A549 (cell line): ENCODE measurements around the gene ARL4A. TPM values are rescaled to one million over a fixed set of nuclear protein-coding genes. Genes with fewer than 3 reads are reported as not detected.
A peak's percentile ranks its signal among the peaks of the same experiment; 100 is the strongest.

Experiments used
- ATAC-seq, 2 experiments: fragments of 200-7000 bp in 1 of 2; fragments of >200 bp in 1 of 2; cut with Nextera tagmentation in 1 of 2; cut with Tn5 transposase in 1 of 2; 3 replicates each; pipeline versions ENCODE4 v1.8.0 to v1.9.1; 2018 to 2020; ENCODE audit warnings: mild to moderate bottlenecking in 1 of 2, moderate library complexity in 1 of 2
- CTCF ChIA-PET: fragments of 300-600 bp; sonication (Branson Sonifier 250); formaldehyde crosslinking; extraction: SDS; loops from one replicate; lab custom pipeline; 2021; ENCODE audit warnings: antibody characterized with exemption, inconsistent platforms; lab: Yijun Ruan, JAX
- POLR2A ChIA-PET: fragments of 350-600 bp; formaldehyde crosslinking; extraction: SDS; loops from one replicate; lab custom pipeline; 2021; ENCODE audit warnings: antibody characterized with exemption, inconsistent platforms; lab: Yijun Ruan, JAX
- DNase-seq, 2 experiments: peaks; one replicate each; pipeline versions ENCODE4 v3.0.0 to v3.0.0-alpha.2; 2011 to 2016; ENCODE audit warnings: low read depth in 1 of 2, low spot score in 1 of 2
- FAIRE-seq: peaks from 2 replicates; lab custom pipeline; 2011; peaks lifted over from hg19 to GRCh38; lab: Jason Lieb, UNC
- H3K27ac ChIP-seq, 2 experiments: fragments of >200 bp; sonication (Bioruptor Twin); formaldehyde crosslinking; 3 replicates each; pipeline ENCODE4 v1.5.1; 2016 to 2017
- H3K4me1 ChIP-seq: fragments of >200 bp; sonication (Bioruptor Twin); formaldehyde crosslinking; 3 replicates; pipeline ENCODE4 v1.6.1; 2016
- H3K4me2 ChIP-seq: fragments of >200 bp; sonication (Bioruptor Twin); formaldehyde crosslinking; 3 replicates; pipeline ENCODE4 v1.6.1; 2016
- H3K4me3 ChIP-seq: fragments of >200 bp; sonication (Bioruptor Twin); formaldehyde crosslinking; 3 replicates; pipeline ENCODE4 v1.5.1; 2016
- H3K9me3 ChIP-seq: fragments of >200 bp; sonication (Bioruptor Twin); formaldehyde crosslinking; 3 replicates; pipeline ENCODE4 v1.6.1; 2016
- BHLHE40 ChIP-seq: IDR thresholded peaks from 2 replicates; pipeline ENCODE4 v1.6.1; 2012; ENCODE audit warnings: low read depth, low read length, inconsistent platforms
- CBX8 ChIP-seq: fragments of 200-600 bp; sonication (generic); IDR thresholded peaks from 2 replicates; pipeline ENCODE4 v1.6.1; 2016
- CHD2 ChIP-seq: fragments of 150-350 bp; IDR thresholded peaks from 2 replicates; pipeline ENCODE4 v1.6.1; 2014; ENCODE audit warnings: low read length; ENCODE audit not compliant: partially characterized antibody
- EHF ChIP-seq: fragments of 250-450 bp; sonication (Bioruptor Pico); IDR thresholded peaks from 2 replicates; pipeline ENCODE4 v1.5.0; 2020; ENCODE audit warnings: mild to moderate bottlenecking
- FOSB ChIP-seq: fragments of 250-450 bp; sonication (Bioruptor Pico); IDR thresholded peaks from 2 replicates; pipeline ENCODE4 v1.5.0; 2020; ENCODE audit warnings: mild to moderate bottlenecking, moderate library complexity
- FOSL2 ChIP-seq, 2 experiments: fragments of 450-650 bp in 1 of 2; fragments of >200 bp in 1 of 2; sonication (Bioruptor Twin) in 1 of 2; formaldehyde crosslinking; IDR thresholded peaks; 2 replicates each; pipeline versions ENCODE4 v1.5.0 to v1.6.1; 2016 to 2020; ENCODE audit warnings: mild to moderate bottlenecking in 1 of 2, moderate library complexity in 1 of 2
- FOXS1 ChIP-seq: fragments of 250-450 bp; sonication (Bioruptor Pico); IDR thresholded peaks from 2 replicates; pipeline ENCODE4 v1.5.0; 2020; ENCODE audit warnings: mild to moderate bottlenecking, moderate library complexity
- HEYL ChIP-seq: fragments of 250-450 bp; sonication (Bioruptor Pico); IDR thresholded peaks from 2 replicates; pipeline ENCODE4 v1.8.0; 2021; ENCODE audit warnings: mild to moderate bottlenecking, moderate library complexity
- HOXA7 ChIP-seq: fragments of 250-450 bp; sonication (Bioruptor Pico); IDR thresholded peaks from 2 replicates; pipeline ENCODE4 v1.5.0; 2020; ENCODE audit warnings: mild to moderate bottlenecking, moderate library complexity
- HOXB13 ChIP-seq: fragments of 250-450 bp; sonication (Bioruptor Pico); IDR thresholded peaks from 2 replicates; pipeline ENCODE4 v1.5.0; 2020; ENCODE audit warnings: low read depth, mild to moderate bottlenecking, moderate library complexity
- JUNB ChIP-seq: fragments of >200 bp; sonication (Bioruptor Twin); formaldehyde crosslinking; IDR thresholded peaks from 2 replicates; pipeline ENCODE4 v1.6.1; 2016
- KDM5A ChIP-seq: fragments of 200-600 bp; sonication (generic); IDR thresholded peaks from 2 replicates; pipeline ENCODE4 v1.6.1; 2016; ENCODE audit warnings: antibody characterized with exemption, mild to moderate bottlenecking
- MAFK ChIP-seq: fragments of 450-650 bp; IDR thresholded peaks from 2 replicates; pipeline ENCODE4 v1.6.1; 2014; ENCODE audit not compliant: partially characterized antibody
- MAZ ChIP-seq: fragments of 150-350 bp; IDR thresholded peaks from 2 replicates; pipeline ENCODE4 v1.6.1; 2014; ENCODE audit warnings: antibody characterized with exemption, low read depth, low read length, borderline replicate concordance
- MYC ChIP-seq: IDR thresholded peaks from 2 replicates; pipeline ENCODE4 v1.6.1; 2012; ENCODE audit warnings: mild to moderate bottlenecking, inconsistent platforms, low read length, improper control_type of control experiment, borderline replicate concordance
- NFE2L2 ChIP-seq: fragments of 150-350 bp; conservative IDR thresholded peaks from 2 replicates; pipeline ENCODE4 v1.6.1; 2014; ENCODE audit warnings: low read length
- PBX3 ChIP-seq: IDR thresholded peaks from 2 replicates; pipeline ENCODE4 v1.6.1; 2012
- POLR2A ChIP-seq: IDR thresholded peaks from 2 replicates; pipeline ENCODE4 v1.6.1; 2012; ENCODE audit warnings: mild to moderate bottlenecking, low read length
- RARB ChIP-seq: fragments of 250-450 bp; sonication (Bioruptor Pico); IDR thresholded peaks from 2 replicates; pipeline ENCODE4 v1.8.0; 2021; ENCODE audit warnings: mild to moderate bottlenecking, moderate library complexity
- RFX5 ChIP-seq: fragments of 450-650 bp; IDR thresholded peaks from 2 replicates; pipeline ENCODE4 v1.7.1; 2014; ENCODE audit warnings: antibody characterized with exemption, mild to moderate bottlenecking, moderate library complexity
- RNF2 ChIP-seq: fragments of 200-600 bp; sonication (generic); IDR thresholded peaks from 2 replicates; pipeline ENCODE4 v1.6.1; 2016; ENCODE audit warnings: low read depth, mild to moderate bottlenecking, antibody characterized with exemption, moderate library complexity, borderline replicate concordance
- TFCP2L1 ChIP-seq: fragments of 250-450 bp; sonication (Bioruptor Pico); IDR thresholded peaks from 2 replicates; pipeline ENCODE4 v1.5.0; 2021; ENCODE audit warnings: mild to moderate bottlenecking
- ZC3H11A ChIP-seq: fragments of 450-650 bp; IDR thresholded peaks from 2 replicates; pipeline ENCODE4 v1.6.1; 2014; ENCODE audit warnings: antibody characterized with exemption, mild to moderate bottlenecking
- ZSCAN20 ChIP-seq: fragments of 250-450 bp; sonication (Bioruptor Pico); IDR thresholded peaks from 2 replicates; pipeline ENCODE4 v1.8.0; 2022; ENCODE audit warnings: mild to moderate bottlenecking, moderate library complexity
- WGBS: methylation state at CpG from one replicate; pipeline ENCODE4 v1.1.6; 2017; ENCODE audit errors: missing lambda C conversion rate; 5-methylcytosine and 5-hydroxymethylcytosine counted together
- polyA plus RNA-seq, 4 experiments: library from polyadenylated mRNA; depleted of rRNA in 3 of 4; stranded (reverse); fragments of >200 nt; fragmentation: RNase III in 1 of 4; extraction: RNeasy Plus Mini Kit Qiagen cat#74134 plus additional on column Dnase treatment in 1 of 4; gene quantifications; 2 replicates in 3 of 4; 3 replicates in 1 of 4; pipeline ENCODE4 v1.2.3, GENCODE V29; 2011 to 2017
- TF ChIP-seq, protein P1 (sequence below): fragments of >200 bp; sonication (Bioruptor Twin); formaldehyde crosslinking; IDR thresholded peaks from 2 replicates; pipeline ENCODE4 v1.6.1; 2016
- TF ChIP-seq, protein P2 (sequence below): fragments of 250-450 bp; sonication (Bioruptor Pico); IDR thresholded peaks from 2 replicates; pipeline ENCODE4 v1.5.0; 2020; ENCODE audit warnings: low read depth, mild to moderate bottlenecking, moderate library complexity
- TF ChIP-seq, protein P3 (sequence below): fragments of 250-450 bp; sonication (Bioruptor Pico); IDR thresholded peaks from 2 replicates; pipeline ENCODE4 v1.5.0; 2021; ENCODE audit warnings: mild to moderate bottlenecking, moderate library complexity, borderline replicate concordance
- TF ChIP-seq, protein P4 (sequence below): IDR thresholded peaks from 2 replicates; pipeline ENCODE4 v1.6.1; 2012
- TF ChIP-seq, protein P5 (sequence below): fragments of 200-600 bp; sonication (generic); IDR thresholded peaks from 2 replicates; pipeline ENCODE4 v1.6.1; 2016; ENCODE audit warnings: antibody characterized with exemption, mild to moderate bottlenecking, moderate library complexity

Gene ARL4A
- polyA plus RNA-seq, 2 of the 4 experiments (the other 2 are of a cell fraction), result 51.9 to 76.1 TPM

- no peak for ATAC-seq
- H3K9me3 ChIP-seq, result no peaks in the 10 kb centered on the region
- peak overlapping the region; percentile 75 to 96 for H3K27ac ChIP-seq
- no peak for DNase-seq
- peak overlapping the region; percentile 44; the same call in 1 of the 3 replicates for H3K4me3 ChIP-seq
- TF ChIP-seq, protein P1, sequence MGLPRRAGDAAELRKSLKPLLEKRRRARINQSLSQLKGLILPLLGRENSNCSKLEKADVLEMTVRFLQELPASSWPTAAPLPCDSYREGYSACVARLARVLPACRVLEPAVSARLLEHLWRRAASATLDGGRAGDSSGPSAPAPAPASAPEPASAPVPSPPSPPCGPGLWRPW, result no peak
- TF ChIP-seq RNF2 (no peak), JUNB (no peak), ZC3H11A (no peak), TFCP2L1 (CRISPR knock-in tag) (no peak), RFX5 (no peak), NFE2L2 (no peak), HOXA7 (no peak), MYC (no peak), HOXB13 (CRISPR knock-in tag) (no peak), PBX3 (no peak), MAZ (no peak), CBX8 (no peak), RARB (CRISPR knock-in tag) (no peak), EHF (CRISPR knock-in tag) (no peak)
- TF ChIP-seq, protein P2, sequence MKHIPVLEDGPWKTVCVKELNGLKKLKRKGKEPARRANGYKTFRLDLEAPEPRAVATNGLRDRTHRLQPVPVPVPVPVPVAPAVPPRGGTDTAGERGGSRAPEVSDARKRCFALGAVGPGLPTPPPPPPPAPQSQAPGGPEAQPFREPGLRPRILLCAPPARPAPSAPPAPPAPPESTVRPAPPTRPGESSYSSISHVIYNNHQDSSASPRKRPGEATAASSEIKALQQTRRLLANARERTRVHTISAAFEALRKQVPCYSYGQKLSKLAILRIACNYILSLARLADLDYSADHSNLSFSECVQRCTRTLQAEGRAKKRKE (CRISPR knock-in tag), result no peak
- TF ChIP-seq, protein P3, sequence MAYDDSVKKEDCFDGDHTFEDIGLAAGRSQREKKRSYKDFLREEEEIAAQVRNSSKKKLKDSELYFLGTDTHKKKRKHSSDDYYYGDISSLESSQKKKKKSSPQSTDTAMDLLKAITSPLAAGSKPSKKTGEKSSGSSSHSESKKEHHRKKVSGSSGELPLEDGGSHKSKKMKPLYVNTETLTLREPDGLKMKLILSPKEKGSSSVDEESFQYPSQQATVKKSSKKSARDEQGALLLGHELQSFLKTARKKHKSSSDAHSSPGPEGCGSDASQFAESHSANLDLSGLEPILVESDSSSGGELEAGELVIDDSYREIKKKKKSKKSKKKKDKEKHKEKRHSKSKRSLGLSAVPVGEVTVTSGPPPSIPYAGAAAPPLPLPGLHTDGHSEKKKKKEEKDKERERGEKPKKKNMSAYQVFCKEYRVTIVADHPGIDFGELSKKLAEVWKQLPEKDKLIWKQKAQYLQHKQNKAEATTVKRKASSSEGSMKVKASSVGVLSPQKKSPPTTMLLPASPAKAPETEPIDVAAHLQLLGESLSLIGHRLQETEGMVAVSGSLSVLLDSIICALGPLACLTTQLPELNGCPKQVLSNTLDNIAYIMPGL (CRISPR knock-in tag), result no peak
- TF ChIP-seq, protein P4, sequence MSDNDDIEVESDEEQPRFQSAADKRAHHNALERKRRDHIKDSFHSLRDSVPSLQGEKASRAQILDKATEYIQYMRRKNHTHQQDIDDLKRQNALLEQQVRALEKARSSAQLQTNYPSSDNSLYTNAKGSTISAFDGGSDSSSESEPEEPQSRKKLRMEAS, result no peak
- FAIRE-seq, result no peak
- POLR2A ChIA-PET, result interaction anchor here (3.9 kb wide), 1 partner anchor 28 kb away, joined by 43 read pairs; the partner anchor contains the start of gene ARL4A
- WGBS, result 77% methylated on average over 1 of the region's 1 CpG
- CTCF ChIA-PET, result interaction anchor here (7.3 kb wide), 1 partner anchor 30 kb away, joined by 57 read pairs; the partner anchor contains the start of gene ARL4A
- H3K4me2 ChIP-seq, result peak overlapping the region; percentile 93
- H3K4me1 ChIP-seq, result peaks cover 75% of the 10 kb centered on the region
Measured at GRCh38 chr7:12714379-12714737, 26.9 kb downstream of the ARL4A start.

- POLR2A ChIA-PET, result interaction anchor here (0.8 to 3.9 kb wide), 7 partner anchors 9 to 400 kb away, joined by 3 to 43 read pairs (median 7); partner anchors contain the start of gene ARL4A
- ATAC-seq, result peak; percentile 92 to 94
- H3K4me2 ChIP-seq, result peak overlapping the region; percentile 93
- peak; percentile 43; the same call in 1 of the 2 replicates for TF ChIP-seq NFE2L2
- TF ChIP-seq BHLHE40, result no peak
- peak; percentile 69; the same call in 1 of the 2 replicates for TF ChIP-seq EHF (CRISPR knock-in tag)
- 0 out of 2 replicates have a peak, but pooled peaks have one; percentile 13 for TF ChIP-seq FOSB
- no peak for TF ChIP-seq FOXS1 (CRISPR knock-in tag)
- peak; percentile 40 for TF ChIP-seq POLR2A
- TF ChIP-seq MAFK, result peak; percentile 99
- TF ChIP-seq ZSCAN20 (CRISPR knock-in tag), result no peak
- TF ChIP-seq CHD2, result no peak
- no peak; the same call in 1 of the 2 replicates for TF ChIP-seq HEYL (CRISPR knock-in tag)
- no peak for TF ChIP-seq FOSL2 (IDR thresholded peaks at IDR 0.05)
- TF ChIP-seq FOSL2 (CRISPR knock-in tag; IDR thresholded peaks at IDR 0.05), result peak; percentile 30; the same call in 1 of the 2 replicates
- TF ChIP-seq, protein P5, sequence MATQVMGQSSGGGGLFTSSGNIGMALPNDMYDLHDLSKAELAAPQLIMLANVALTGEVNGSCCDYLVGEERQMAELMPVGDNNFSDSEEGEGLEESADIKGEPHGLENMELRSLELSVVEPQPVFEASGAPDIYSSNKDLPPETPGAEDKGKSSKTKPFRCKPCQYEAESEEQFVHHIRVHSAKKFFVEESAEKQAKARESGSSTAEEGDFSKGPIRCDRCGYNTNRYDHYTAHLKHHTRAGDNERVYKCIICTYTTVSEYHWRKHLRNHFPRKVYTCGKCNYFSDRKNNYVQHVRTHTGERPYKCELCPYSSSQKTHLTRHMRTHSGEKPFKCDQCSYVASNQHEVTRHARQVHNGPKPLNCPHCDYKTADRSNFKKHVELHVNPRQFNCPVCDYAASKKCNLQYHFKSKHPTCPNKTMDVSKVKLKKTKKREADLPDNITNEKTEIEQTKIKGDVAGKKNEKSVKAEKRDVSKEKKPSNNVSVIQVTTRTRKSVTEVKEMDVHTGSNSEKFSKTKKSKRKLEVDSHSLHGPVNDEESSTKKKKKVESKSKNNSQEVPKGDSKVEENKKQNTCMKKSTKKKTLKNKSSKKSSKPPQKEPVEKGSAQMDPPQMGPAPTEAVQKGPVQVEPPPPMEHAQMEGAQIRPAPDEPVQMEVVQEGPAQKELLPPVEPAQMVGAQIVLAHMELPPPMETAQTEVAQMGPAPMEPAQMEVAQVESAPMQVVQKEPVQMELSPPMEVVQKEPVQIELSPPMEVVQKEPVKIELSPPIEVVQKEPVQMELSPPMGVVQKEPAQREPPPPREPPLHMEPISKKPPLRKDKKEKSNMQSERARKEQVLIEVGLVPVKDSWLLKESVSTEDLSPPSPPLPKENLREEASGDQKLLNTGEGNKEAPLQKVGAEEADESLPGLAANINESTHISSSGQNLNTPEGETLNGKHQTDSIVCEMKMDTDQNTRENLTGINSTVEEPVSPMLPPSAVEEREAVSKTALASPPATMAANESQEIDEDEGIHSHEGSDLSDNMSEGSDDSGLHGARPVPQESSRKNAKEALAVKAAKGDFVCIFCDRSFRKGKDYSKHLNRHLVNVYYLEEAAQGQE, result no peak
- TF ChIP-seq KDM5A, result no peak
- TF ChIP-seq MAZ, result no peak
- TF ChIP-seq TFCP2L1 (CRISPR knock-in tag), result no peak
Measured at GRCh38 chr7:12715372-12716133, 28.1 kb downstream of the ARL4A start.

More at GRCh38 chr7:12715372-12716133, 28.1 kb downstream of the ARL4A start:
- FAIRE-seq, result peak; percentile 89
- H3K27ac ChIP-seq, result peak overlapping the region; percentile 91 to 96
- peak; percentile 60 to 98 for DNase-seq
- H3K4me3 ChIP-seq, result peak overlapping the region; percentile 44
- CTCF ChIA-PET, result interaction anchor here (1.6 to 7.3 kb wide), 2 partner anchors 13 to 31 kb away, joined by 4 to 57 read pairs; partner anchors contain the start of gene ARL4A
- peaks cover 73% of the 10 kb centered on the region for H3K4me1 ChIP-seq
- no peaks in the 10 kb centered on the region for H3K9me3 ChIP-seq
- under 1% methylated on average over 12 of the region's 12 CpGs for WGBS
